ENCODE measurements around the gene ATP2A3.
"Not testable (repeated sequence)": the region's sequence is repeated elsewhere in the genome, so short reads cannot be mapped to it uniquely, and the experiment has no call there.

Gene ATP2A3

DNA sequence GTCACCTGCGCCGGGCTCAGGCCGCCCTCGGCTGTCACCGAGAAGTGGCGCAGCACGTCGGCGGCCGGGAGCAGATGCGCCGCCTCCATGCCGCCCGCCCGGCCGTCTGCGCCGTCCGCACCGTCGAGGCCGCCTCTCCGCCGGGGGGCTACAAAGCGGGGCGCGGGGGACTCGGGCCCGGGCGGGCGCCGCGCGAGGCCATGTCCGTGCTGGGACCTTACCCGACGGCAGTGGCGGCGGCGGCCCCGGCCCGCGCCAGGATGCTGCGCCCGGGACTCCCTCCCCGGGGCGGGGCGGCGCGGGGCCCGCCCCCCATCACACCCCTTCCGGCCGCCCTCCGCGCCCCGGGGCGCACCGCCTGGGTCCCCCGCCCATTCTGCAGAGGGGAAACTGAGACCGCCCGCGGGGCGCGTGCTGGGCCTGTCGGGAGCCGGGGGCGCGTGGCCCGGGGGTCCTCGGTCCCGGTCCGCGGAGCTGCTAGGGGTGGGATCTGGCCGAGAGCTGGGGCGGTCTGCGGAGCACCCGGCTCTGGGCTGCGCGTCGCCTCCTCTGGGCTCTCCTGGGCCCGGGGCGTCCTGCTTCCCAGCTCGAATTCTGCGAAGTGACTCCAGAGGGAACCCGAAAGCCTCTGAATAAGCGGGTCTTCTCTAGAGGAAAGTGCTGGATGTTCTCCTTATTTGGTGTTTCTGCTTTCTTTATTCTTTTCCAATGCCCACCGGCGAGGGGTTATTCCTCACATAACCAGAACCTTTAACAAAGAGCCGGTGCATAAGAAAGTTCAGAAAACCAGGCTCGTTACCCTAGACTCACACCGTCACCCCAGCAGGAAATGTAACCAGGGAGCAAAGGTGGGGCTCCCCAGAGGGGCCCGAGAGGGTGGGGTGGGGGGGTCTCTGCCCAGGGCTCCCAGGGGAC, at the start of gene ATP2A3:
Gene ATP2A3, minus strand, starts transcription at position 235 of the 915 bp plus-strand sequence. Its CDS starts 146 bp downstream, at position 89.
- peak; percentile 48 to 83 (median 57) for DNase-seq

DNA sequence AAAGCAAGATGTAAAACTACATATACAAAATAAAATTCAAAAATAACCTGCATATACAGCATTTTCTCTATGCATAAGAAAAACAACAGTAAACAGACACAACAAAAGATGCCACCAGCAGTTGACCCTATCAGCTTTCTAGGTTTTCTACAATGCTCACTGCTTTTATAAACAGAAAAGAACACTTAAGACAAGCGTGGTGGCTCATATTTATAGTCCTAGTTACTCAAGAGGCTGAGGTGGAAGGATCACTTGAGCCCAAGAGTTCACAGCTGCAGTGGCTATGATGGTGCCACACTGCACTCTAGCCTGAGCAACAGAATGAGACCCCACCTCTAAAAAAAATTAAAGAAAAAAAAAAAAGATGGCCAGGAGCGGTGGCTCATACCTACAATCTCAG, 46.5 kb upstream of the ATP2A3 start:
- DNase-seq = no peak

DNA sequence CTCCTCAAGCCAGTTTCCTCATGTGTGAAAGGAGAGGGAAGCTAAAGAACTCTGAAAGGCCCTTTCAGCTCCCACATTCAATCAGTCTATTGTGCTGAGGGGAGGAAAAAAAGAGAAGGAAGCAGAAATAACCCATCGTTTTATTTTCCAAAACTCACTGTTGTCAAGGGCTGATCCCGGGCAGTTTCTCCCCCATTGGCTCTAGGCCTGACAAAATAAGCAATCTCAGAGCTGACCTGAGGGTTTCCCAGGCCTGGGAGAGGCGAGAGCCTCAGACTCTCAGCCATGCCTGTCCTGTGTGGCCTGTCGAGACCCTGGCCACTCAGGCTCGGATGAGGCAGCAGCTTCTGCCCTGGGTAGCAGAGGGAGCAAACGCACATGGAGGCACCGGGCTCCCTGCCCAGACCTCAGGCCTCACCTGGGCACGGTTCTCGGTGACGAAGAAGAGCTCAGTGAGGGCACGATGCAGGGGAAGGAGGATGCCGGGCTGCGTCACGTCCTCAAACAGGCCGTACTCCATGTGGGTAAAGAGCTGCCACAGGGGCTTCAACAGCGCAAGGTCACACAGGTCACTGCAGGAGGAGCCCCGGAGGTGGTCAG, 45.0 kb upstream of the ATP2A3 start:
- no peak for DNase-seq

DNA sequence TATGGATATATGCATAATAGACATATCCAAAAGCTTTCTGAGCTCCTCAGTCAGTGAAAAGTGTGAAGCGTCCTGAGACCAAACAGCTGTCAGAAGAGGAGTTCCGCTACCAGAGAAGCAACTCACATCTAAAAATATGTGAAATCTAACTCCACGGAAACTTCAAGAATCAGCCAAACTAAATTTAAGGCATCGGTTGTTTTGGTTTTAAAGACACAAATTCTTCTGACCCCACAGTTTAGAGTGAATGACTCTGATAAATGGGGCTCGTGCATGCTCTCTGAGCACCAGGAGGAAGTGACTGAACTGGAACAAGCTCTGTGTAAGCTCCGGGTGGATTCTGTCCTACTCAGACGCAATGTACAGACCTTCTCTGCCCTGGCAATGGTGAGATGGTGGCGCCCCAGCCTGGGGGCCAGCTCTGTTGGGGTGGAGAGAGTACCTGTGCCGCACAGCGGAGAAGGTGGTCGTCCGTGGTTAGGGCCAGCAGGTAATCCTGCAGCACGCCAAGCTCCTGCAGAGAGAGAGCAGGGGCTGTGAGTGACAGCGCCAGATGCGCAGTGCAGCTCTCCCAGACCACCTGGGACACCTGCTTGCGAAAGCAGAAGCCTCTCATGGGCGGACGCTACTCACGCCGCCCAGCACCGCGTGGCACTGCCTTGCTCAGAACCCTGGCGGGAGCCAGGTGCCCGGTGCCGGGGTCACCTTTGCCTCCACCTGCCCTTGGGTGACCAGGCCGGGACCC, 44.4 kb upstream of the ATP2A3 start:
- no peak for DNase-seq

DNA sequence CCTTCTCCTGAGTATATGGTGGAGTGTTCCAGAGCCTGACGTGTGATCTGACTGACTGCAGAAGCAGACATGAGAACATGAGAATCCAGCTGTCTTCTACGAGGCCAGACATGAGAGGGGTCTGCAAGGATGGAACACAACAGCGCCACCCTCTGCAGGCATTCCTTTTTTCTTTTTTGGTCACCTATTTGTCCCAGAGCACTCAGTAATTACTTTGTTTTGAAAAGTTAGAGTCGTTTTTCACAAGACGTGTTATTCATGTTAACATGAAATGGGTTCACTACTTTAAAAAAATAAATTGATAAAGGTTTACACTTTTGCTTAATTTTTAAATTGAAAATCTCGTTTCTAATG, 43.8 kb upstream of the ATP2A3 start:
- DNase-seq = no peak

- no peak for DNase-seq
Observed at GRCh38 chr17:4007346-4008081, 43.3 kb upstream of the ATP2A3 start.

DNA sequence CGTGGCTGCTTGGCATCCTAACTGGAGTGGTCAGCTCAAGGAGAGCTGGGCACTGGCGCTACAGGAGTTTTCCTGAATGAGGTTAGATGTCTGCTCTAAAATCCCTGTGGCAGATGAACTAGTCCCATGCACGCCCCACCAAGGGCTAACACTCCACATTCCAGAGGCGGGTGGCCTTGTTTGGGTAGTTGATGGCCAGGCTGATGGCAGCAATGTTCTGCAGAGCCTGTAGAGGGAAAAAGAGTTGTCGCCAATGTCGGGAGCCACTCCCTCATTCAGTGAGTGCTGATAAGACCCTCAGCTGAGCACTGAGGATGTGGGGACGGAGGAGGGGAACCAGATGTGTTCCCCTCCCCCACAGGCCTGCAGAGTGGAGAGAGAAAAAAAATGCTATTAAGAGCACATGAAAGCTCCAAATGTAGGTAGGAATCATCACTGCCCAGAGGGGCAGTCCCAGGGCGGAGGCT, 42.5 kb upstream of the ATP2A3 start:
- no peak for DNase-seq

DNA sequence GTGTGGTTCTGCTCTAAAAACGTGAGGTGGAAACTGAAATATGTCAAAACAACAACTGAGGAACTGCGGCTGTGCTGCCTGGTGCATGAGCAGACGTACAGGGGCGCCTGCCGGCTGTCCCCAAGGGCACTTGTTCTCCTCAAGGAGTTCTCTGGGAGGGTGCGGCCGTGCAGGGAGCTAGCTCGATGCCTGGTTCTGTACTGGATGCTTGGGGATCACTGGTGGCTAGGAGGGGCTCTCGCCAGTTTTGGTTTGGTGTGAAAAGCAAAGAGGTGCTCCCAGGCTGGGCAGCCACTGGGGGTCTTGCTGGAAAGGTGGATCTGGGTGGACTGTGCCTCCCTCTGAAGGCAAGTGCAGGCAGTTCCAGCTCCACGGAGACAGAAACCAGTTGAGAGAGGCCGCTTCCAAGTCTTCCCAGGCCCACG, 41.9 kb upstream of the ATP2A3 start:
- DNase-seq = no peak

- DNase-seq = no peak
Observed at GRCh38 chr17:4005296-4006164, 41.3 kb upstream of the ATP2A3 start.

GRCh38 chr17:4004517-4005295, 40.5 kb upstream of the ATP2A3 start:
- peak; percentile 60 to 84 (median 71) for DNase-seq

- no peak for DNase-seq
Observed at GRCh38 chr17:4003501-4004421, 39.5 kb upstream of the ATP2A3 start.

DNA sequence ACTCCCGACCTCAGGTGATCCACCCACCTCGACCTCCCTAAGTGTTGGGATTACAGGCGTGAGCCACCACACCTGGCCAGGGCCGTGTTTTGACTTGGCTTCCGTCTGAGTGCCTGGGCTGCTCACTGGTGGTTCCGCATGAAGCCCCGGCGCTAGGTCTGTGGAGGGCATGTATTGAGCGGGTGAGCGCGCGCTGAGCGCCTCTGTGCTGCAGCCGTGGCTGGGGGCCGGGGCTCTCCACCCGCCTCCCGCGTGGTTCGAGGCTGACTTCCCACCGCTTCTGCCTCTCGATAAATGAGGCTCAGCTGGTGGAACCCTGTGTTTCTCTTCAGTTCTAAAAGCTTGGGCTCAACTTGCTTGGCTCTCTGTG, 38.9 kb upstream of the ATP2A3 start:
- no peak for DNase-seq

DNA sequence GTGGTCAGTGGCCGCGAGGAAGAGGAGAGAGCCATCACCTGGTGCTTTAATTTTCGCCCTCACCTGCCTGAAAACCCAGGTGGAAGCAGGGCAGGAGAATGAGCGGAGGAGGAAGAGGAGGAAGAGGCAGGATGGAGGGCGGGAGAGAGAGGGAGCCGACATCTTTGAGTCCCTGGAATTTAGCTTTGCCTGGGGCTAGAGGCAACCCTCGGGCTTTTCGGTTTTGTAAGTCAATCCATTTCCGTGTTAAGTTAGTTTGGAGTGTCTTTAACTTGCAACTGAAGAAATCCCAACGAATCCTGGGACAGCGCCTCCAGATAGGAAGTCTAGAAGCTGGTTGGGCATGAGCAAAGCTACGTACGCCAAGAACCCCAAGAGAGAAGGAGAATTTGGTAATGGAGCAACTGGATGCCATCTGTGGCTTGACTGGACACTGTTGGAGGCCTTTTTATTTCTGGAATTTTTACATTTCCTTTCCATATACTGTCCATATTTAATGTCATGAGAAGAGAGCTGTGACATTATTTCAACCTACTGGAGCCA, 36.9 kb upstream of the ATP2A3 start:
- no peak for DNase-seq

GRCh38 chr17:3998436-3998835, 34.2 kb upstream of the ATP2A3 start:
- DNase-seq = no peak

DNA sequence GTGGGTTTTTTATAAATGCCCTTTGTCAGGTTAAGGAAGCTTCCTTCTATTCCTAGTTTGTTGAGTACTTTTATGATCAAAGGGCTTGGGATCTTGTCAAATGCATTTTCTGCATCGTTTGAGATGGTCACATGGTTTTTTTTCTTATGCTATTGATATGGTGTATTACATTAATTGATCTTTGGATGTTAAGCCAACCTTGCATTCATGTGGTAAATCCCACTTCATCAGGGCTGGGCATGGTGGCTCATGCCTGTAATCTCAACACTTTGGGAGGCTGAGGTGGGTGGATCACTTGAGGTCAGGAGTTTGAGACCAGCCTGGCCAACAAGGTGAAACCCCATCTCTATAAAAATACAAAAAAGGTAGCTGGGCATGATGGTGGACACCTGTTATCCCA, 30.8 kb upstream of the ATP2A3 start:
- no peak for DNase-seq

DNA sequence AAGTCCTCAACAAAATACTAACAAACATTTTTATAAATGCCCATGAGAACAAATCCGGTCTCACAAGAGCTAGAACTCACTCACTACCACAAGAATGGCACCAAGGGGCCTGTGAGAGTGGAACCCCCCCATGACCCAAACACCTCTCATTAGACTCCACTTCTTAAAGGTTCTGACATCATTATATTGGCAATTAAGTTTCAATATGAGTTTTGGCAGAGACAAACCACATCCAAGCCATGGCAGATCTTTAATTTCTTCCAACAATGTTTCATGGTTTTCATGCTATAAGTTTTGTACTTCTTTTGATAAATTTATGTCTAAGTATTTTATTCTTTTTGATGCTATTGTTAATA, 30.0 kb upstream of the ATP2A3 start:
- DNase-seq = no peak

GRCh38 chr17:3993493-3994220, 29.4 kb upstream of the ATP2A3 start:
- DNase-seq = no peak

- no peak for DNase-seq
Observed at GRCh38 chr17:3992370-3992769, 28.1 kb upstream of the ATP2A3 start.

DNA sequence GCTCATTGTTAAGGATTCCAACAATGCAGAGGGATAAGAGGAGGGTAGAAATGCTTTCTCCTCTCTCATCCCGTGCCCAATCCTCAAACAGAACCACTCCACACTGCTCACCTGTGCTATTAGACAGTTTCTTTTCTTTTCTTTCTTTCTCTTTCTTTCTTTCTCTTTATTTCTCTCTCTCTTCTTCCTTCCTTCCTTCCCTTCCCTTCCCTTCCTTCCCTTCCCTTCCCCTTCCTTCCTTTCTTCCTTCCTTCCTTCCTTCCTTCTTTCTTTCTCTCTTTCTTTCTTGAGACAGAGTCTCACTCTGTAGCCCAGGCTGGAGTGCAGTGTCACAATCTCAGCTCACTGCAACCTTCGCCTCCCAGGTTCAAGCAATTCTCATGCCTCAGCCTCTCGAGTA, 27.5 kb upstream of the ATP2A3 start:
- DNase-seq = not testable (repeated sequence)

All from suppressor macrophage treated with lipopolysaccharide for 1 hour (primary cell).